Measurements from ENCODE around the gene TTF2. TPM values are rescaled to one million over a fixed set of nuclear protein-coding genes. Genes with fewer than 3 reads are reported as not detected.

The TTF2 gene
- total and polyA plus RNA-seq, 2 experiments from 2014 or later, result 84.7 to 85.4 TPM

DNA sequence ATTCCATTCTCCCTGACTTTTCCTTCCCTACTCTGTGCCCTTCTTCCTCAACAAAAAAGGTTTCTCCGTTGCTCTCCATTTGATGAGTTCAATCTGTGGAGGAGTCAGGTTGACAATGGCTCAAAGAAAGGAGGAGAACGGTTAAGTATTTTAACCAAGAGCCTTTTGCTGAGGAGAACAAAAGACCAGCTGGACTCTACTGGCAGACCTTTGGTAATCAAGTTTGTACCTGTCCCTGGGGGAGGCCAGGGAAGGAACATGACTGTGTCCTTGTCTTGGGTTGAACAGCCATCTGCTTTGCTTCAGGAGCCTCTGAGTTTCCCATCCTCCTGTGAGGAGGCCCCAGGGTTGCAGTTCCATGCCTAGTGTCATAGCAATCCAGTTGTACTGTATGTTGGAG is 29.9 kb downstream of the TTF2 start:
- Histone ChIP-seq H3K4me3 (no peak overlapping the region), H3K4me2 (no peak overlapping the region), H3K9me2 (ENCODE audit: insufficient read depth) (no peaks in the 10 kb centered on the region), H3F3A (replicated peaks; ENCODE audit: low read depth) (0 out of 2 replicates have a peak, but pooled peaks cover 3% of the 10 kb centered on the region), H2AFZ (no peak overlapping the region), H4K20me1 (replicated peaks; ENCODE audit: insufficient read depth) (no peaks in the 10 kb centered on the region), H3K36me3 (ENCODE audit: insufficient read depth) (peaks cover 56% of the 10 kb centered on the region), H3K27ac (ENCODE audit: low read depth) (no peak overlapping the region), H3K79me2 (replicated peaks; ENCODE audit: insufficient read depth) (no peaks in the 10 kb centered on the region), H3K4me1 (ENCODE audit: insufficient read depth) (peaks cover 7% of the 10 kb centered on the region; the same call in 1 of the 2 replicates), H3K27me3 (ENCODE audit: insufficient read depth) (no peaks in the 10 kb centered on the region)
- H3K4me1 Mint-ChIP-seq, result peaks cover 25% of the 10 kb centered on the region
- TF ChIP-seq STAT1 (IDR thresholded peaks at IDR 0.05; ENCODE audit: unreplicated experiment) (no peak), EZH2 (IDR thresholded peaks at IDR 0.05; ENCODE audit: low read depth, unreplicated experiment) (no peak), NANOG (IDR thresholded peaks at IDR 0.05; ENCODE audit: borderline replicate concordance) (no peak), ZNF114 (CRISPR knock-in tag; IDR thresholded peaks at IDR 0.05) (no peak), REST (IDR thresholded peaks at IDR 0.05; ENCODE audit: unreplicated experiment) (no peak), CREB1 (CRISPR knock-in tag; IDR thresholded peaks at IDR 0.05; ENCODE audit: low read depth) (no peak)
- TF ChIP-seq, protein P1, sequence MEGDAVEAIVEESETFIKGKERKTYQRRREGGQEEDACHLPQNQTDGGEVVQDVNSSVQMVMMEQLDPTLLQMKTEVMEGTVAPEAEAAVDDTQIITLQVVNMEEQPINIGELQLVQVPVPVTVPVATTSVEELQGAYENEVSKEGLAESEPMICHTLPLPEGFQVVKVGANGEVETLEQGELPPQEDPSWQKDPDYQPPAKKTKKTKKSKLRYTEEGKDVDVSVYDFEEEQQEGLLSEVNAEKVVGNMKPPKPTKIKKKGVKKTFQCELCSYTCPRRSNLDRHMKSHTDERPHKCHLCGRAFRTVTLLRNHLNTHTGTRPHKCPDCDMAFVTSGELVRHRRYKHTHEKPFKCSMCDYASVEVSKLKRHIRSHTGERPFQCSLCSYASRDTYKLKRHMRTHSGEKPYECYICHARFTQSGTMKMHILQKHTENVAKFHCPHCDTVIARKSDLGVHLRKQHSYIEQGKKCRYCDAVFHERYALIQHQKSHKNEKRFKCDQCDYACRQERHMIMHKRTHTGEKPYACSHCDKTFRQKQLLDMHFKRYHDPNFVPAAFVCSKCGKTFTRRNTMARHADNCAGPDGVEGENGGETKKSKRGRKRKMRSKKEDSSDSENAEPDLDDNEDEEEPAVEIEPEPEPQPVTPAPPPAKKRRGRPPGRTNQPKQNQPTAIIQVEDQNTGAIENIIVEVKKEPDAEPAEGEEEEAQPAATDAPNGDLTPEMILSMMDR (conservative IDR thresholded peaks at IDR 0.05; ENCODE audit: low read depth in 2 of 2), result no peak
- H3K27me3 Mint-ChIP-seq (ENCODE audit: insufficient read depth, low read depth, poor library complexity), result no peaks in the 10 kb centered on the region
- no peak overlapping the region for H3K4me3 Mint-ChIP-seq
- no peaks in the 10 kb centered on the region for H3K9me3 Mint-ChIP-seq
- no peak for DNase-seq (ENCODE audit: low spot score)
- no peak for ATAC-seq
- peaks cover 87% of the 10 kb centered on the region for H3K36me3 Mint-ChIP-seq (ENCODE audit: low read depth)
- H3K27ac Mint-ChIP-seq, result no peak overlapping the region

DNA sequence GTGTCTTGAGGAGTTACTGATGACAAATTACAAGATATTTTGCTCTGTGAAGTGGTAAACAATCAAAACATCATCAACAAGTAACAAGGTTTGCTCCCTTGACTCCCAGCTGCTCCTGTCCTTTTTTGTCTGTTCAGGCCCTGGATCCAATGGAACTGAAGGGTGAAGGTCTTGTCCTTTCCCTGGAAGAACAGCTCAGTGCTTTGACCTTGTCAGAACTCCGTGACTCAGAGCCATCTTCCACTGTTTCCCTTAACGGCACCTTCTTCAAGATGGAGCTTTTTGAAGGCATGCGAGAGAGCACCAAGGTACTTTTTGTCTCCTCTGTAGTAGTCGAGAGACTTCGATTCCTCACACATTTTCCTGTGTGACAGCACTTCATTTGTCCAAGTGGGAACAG is 32.5 kb downstream of the TTF2 start:
- 0 out of 2 replicates have a peak, but pooled peaks cover 3% of the 10 kb centered on the region for H3F3A ChIP-seq (replicated peaks; ENCODE audit: low read depth)
- no peak overlapping the region for H3K4me3 Mint-ChIP-seq
- H3K4me1 Mint-ChIP-seq, result peaks cover 18% of the 10 kb centered on the region
- peaks cover 7% of the 10 kb centered on the region; the same call in 1 of the 2 replicates for H3K4me1 ChIP-seq (ENCODE audit: insufficient read depth)
- H3K36me3 Mint-ChIP-seq (ENCODE audit: low read depth), result peaks cover 90% of the 10 kb centered on the region
- peak overlapping the region; percentile 95 for H3K27ac Mint-ChIP-seq
- no peak for ATAC-seq
- H3K79me2 ChIP-seq (replicated peaks; ENCODE audit: insufficient read depth), result no peaks in the 10 kb centered on the region
- peaks cover 79% of the 10 kb centered on the region for H3K36me3 ChIP-seq (ENCODE audit: insufficient read depth)
- H4K20me1 ChIP-seq (replicated peaks; ENCODE audit: insufficient read depth), result peaks cover 3% of the 10 kb centered on the region; the same call in 1 of the 2 replicates
- no peaks in the 10 kb centered on the region for H3K27me3 ChIP-seq (ENCODE audit: insufficient read depth)
- H3K27ac ChIP-seq (ENCODE audit: low read depth), result peak overlapping the region; percentile 92
- H3K9me3 Mint-ChIP-seq, result no peaks in the 10 kb centered on the region
- H3K27me3 Mint-ChIP-seq (ENCODE audit: insufficient read depth, low read depth, poor library complexity), result no peaks in the 10 kb centered on the region
- no peak overlapping the region for H3K4me3 ChIP-seq
- no peak for DNase-seq (ENCODE audit: low spot score)
- H2AFZ ChIP-seq, result no peak overlapping the region
- no peak overlapping the region for H3K4me2 ChIP-seq
- no peaks in the 10 kb centered on the region for H3K9me2 ChIP-seq (ENCODE audit: insufficient read depth)
- TF ChIP-seq JUNB (IDR thresholded peaks at IDR 0.05; ENCODE audit: unreplicated experiment) (no peak), CREB1 (CRISPR knock-in tag; IDR thresholded peaks at IDR 0.05; ENCODE audit: low read depth) (no peak), ETS1 (IDR thresholded peaks at IDR 0.05) (no peak), EZH2 (IDR thresholded peaks at IDR 0.05; ENCODE audit: low read depth, unreplicated experiment) (no peak)
